ENCODE measurements around the gene LGALS3BP.
"Not testable (repeated sequence)": the region's sequence is repeated elsewhere in the genome, so short reads cannot be mapped to it uniquely, and the experiment has no call there.

Gene LGALS3BP

DNA sequence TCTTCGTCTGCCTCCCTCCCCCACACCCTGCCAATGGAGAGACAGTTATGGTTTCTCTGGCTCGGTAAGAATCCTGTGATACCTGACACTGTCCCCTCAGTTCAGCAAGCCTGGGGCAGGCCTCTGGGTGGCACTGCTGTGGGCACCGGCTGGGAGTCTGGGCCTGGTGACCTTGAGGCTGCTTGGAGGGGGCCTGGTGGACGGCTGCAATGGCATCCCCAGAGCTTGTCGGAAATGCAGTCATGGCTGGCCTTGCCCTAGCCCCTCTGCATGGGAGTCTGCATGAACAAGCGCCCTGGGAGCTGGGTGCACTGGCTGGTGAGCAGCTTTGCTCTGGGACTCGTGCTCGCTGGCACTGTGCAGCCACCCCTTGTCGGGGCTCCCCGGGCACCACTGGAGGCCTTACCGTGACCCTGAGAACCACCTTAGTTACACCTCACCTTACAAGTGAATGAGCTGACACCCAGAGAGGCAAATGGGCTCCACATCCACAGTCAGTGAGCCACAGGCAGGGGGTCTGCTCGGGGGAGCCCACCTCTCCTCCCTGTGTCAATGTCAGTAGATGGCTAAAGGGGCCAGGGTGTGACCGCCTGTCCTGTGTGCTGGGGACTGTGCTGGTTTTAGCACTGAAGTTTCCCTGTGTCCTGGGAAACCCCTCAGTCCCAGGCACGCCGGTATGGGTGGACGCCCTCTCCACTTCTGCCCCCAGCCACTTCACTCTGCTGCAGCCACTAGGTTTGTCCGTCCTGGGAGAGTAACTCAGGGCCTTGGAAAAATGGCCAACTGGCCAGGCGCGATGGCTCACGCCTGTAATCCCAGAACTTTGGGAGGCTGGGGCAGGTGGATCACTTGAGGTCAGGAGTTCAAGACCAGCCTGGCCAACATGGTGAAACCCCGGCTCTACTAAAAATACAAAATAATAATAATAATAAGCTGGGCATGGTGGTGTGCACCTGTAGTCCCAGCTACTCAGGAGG lies 1.4 kb downstream of the LGALS3BP start:
- DNase-seq: no peak

DNA sequence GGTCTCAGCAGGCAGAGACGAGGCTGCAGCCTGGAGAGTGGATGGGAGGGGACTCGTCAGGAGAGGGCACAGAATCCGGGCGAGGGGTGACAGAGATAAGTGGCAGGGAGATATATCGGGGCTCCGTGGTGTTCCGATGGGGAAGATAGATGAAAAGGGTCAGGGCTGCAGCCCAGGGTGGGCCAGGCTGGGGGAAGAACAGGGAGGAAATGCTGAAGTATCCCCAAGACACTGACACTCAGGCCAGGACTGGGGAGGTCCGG lies 2.1 kb downstream of the LGALS3BP start:
- DNase-seq: no peak

DNA sequence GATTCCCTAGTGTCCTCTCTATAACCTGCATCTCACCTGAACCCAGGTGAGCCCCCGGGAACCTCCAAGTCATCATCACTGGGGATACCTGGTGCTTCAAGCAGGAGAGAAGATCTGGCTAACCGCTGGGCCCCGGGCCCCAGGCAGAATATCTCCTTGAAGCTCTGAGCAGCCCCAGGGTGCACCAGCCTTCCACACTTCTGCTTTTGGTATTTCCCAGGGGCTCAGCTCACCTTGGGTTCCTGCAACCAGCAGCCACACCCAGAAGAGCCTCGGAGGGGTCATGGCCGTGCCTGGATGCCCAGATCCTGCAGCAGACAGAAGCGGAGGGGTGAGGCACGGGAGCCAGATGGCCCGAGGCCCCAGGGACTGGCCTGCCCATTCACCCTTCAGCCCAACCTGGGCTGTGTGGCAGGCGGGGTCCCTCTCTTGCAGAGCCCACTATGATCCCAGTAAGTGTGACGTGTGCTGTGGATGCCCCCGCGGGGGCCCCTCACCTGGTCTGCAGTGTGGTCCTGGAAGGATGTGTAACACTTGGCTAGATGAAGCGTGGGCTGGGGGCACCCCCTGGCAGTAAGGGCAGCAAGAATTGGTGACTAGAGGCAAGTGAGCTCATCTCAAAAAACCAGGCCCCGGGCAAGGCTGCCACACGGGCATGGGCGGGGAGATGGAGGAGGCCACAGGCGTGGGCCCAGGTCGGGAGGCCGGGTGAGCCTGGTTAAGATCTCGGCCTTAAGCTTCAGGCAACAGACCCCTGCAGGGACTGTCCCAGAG lies 2.6 kb downstream of the LGALS3BP start:
- DNase-seq: no peak

DNA sequence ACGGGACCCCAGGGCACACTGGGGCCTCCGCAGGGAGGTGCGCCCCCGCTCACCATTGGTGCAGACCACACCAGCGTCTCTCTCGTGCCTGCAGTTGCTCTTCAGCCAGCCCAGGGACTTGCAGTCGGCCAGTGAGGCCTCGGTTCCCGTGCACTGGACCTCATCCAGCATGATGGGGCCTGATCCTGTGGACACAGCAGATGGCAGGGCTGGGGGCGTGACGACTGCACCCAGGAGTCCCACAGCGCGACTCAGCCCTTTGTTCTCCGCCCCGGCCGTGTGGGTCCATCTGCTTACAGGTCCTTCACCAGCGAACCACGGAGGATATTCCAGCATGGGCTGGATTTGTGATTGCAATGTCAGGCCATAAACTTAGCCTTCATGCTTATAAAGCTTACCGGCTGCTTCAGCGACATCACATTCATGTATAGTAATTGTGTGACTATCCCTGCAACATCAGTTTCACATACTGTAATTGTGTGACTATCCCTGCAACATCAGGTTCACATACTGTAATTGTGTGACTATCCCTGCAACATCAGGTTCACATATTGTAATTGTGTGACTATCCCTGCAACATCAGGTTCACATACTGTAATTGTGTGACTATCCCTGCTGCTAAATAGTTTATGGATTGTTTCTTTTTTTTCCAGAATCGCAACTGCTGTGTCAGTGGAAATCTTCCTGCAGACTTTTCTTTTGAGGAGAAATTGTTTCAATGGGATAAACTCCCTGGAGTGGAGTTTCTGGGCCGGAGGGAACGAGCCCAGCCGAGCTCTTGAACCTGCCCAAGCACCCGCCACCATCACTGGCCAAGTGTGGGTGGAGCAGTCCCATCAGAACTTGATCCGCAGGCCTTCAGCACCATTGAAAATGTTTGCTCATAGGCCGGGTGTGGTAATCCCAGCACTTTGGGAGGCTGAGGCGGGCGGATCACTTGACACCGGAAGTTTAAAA lies 4.8 kb downstream of the LGALS3BP start:
- DNase-seq: no peak

DNA sequence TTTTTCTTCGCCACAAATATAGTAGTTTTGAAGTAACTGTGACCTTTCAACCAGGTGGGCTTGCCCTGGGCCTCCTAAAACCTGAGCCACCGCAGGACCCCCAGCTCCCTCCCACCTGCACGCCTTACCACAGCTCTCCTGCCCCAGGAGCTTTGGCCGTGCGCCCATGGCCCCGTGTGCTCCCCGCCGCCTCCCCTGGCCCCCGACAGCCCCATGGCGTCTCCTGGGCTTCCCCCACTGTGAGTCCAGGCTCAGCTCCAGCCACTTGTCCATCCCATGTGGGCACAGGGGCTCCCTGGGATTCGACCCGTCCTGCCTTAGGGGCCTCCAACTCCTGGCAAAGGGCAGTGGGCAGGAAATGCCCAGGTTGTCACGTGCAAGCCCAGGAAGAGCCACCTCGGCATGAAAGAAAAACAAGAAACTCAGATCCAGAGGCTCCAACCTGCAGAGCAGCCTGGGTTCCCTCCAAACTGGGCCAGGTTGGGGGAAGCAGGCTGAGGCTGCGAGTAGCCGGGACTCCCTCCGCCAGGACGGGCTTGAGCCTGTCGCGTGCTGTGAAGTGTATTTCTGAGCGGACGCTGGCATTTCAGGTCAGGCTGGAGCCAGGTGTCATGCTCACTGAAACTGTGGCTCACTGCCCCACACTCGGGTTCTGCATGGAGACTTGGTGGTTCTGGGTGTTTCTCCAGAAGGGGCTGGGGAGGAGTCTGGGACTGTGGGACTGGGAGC lies 5.8 kb downstream of the LGALS3BP start:
- DNase-seq: no peak

DNA sequence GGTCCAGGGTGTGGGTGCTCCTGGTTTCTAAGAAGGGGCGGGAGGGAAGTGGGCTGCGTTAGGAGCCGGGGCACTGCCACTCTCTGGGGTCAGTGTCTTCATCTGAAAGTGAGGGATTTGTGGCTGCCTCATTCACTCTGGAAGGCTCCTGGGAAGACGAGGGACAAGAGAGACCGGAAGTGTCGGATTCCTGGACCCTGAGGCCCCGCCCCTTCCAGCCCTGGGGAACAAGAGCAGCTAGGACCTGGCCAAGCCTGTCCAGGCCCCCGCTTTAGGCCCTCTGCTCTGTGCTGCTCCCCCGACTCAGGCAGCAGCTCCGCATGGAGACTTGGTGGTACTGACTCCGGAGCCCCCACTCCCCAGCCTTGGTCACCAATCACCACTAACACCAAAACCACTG lies 6.5 kb downstream of the LGALS3BP start:
- DNase-seq: no peak

DNA sequence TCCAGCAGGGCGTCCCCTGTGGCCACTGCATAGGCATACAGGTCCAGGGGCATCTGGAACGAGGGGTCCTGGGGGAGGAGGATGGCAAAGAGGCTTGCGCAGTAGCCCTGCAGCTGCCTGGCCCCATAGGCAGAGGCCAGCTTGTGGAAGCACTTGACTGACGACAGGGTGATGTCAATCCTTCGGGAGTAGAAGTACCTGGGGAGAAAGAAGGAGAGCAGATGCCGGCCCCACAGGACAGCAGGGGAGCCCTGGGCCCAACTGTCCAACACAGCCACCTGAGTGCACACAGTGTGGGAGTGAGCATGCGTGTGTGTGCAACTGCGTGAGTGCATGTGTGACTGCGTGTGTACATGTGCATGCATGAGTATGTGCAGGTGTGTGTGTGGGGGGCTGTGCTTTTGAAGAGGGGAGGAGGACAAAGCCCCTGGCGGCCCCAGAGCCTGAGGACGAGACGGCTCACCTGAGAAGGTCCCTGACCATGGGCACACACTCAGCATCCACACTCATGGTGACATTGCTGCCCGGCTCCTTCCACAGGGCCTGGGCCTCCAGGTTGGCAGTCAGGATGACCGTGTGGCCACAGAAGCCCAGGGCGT lies 7.1 kb downstream of the LGALS3BP start:
- DNase-seq: no peak

DNA sequence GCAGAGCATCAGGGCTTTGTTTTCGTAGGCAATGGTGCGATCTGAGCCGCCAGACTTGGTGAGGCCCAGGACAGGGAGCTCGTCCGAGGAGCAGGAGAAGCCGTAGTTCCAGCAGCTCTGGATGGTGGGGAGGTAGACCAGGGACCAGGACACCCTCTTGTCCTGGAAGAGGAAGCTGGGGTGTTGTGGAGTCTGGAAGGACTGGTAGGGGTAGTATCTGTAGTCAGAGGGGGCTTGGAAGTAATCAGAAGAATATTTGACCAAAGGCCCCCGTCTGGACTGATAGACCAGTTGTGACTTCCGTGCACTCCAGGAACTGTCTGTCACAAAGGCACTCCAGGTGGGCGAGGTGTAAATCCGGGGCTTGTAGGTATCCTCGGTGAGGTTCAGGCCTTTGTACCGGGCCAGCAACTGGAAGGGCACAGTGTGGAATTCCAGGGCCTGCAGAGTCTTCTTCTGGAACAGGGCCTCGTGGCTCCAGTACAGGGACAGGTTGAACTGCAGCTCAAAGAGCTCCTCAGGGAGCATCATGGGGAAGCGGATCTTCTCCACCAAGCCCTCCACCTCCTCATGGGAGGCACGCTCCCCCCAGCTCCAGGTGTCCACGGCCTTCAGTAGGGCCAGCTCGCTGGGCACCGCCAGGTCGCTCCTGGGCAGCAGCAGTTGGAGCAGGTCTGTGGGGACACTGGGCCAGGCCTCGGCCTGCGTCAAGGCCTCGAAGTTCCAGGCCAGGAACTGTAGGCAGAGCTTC lies 7.8 kb downstream of the LGALS3BP start:
- no peak for DNase-seq

DNA sequence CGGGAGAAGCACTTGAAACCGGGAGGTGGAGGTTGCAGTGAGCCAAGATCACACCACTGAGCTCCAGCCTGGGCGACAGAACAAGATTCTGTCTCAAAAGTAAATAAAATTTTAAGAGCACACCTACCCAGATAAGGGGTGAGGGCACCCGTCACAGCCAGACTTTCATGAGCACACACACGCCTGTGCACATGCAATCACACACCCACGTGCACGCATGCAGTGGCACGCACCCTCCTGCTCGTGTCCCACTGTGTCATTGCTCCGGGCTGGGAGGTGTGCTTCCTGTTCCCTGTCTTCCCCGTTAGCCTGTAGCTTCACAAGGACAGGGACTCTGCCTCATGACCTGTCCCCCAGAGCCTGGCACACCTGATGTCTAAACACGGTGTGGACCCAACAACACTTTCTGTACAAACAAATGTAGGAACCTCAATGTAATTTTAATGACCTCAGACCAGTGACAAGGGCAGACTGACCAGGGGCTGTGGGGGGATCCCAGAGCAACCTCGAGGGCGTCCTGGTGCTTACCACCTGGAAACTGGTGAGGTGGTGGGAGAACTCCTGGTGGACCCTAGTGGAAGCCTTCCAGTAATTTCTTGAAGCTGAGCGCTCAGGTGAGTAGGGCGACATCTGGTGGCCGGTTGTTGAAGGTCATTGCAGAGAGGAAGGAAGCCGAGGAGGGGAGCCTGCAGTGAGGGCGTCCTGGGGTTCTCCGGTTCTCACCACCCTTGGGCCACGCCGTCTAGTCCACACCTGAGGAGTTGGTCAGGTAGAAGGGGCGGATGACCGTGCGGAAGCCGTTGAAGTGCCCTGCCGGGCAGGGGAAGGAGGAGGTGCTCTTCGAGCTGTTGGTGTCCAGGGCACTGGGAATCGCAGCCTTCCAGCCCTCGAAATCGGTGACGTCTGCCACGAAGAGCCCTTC lies 8.6 kb downstream of the LGALS3BP start:
- DNase-seq: peak; percentile 71

DNA sequence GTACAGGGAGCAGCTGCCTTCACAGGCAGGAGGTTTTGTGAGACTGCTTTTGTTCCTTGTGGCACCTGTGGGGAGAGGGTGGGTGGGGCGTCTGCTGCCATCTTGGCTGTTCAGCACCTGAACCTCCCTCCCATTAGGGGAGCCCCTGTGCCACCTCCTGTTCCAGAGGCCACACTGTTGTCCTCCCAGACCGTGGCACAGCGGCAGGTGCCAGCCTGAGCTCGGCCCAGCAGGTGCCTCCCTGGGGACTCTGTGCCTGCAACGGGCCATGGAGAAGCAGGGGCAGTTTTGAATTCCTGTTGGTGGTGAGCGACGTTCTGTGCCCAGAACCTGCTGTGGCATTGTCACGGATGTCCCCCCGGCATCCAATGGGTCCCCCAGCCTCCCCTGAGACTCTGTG lies 9.9 kb downstream of the LGALS3BP start:
- no peak for DNase-seq

DNA sequence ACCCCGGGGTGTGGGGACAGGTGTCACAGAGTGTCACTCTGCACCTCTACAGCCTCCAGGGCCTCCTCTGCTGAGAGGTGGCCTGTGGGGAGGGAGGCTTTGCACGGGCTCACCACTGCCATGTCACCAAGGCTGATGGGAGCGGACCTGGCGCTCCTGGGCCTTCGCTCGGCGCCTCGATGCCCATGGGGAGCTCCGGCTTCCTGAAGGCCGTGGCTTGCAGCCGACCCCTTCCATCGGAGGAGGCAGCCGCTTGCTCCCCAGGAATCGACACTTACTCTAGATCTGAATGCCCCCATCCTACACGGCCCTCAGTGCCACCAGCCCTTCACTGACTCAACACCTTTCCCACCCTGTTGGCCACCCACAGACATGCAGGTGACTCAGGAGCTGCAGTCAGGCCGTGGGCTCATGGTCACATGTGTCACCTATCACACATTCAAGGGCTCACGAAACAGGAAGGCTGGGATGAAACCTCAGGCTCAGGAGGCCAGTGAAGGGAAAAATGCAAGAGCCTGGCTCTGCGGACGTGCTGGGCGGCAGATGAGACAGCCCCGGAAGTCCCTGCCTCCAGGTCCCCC lies 11.9 kb downstream of the LGALS3BP start:
- DNase-seq: no peak

DNA sequence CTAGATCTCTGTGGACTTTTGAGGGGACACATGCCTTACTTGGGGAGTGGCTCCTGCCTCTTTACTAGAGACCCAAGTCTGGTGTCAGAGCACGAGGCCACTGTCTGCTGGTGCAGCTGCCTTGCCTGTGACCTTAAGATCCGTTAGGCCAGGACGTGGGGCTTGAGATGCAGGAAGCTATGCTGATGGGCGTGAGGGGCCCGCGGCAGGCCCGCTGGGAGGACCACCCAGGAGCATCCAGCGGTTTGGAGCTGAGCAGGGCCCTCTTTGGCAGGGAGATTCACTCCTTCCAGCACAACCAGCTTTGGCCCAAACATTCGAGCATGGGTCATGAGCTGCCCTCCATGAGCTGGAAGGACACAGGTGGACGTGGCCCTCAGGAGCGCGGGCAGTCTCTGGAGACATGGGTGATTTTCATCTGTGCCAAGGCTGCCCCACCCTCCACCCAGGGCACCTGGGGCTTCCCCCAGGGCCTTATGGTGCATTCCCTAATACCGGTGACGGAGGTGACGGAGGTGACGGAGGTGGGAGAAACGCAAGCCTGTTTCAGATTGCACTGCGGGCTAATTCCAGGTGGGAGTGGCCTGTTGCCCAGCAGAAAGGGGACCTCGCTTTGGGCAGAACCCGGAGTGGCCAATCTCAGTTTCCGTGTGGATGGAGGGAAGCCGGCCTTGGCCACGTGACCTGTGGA lies 12.7 kb downstream of the LGALS3BP start:
- DNase-seq: no peak

DNA sequence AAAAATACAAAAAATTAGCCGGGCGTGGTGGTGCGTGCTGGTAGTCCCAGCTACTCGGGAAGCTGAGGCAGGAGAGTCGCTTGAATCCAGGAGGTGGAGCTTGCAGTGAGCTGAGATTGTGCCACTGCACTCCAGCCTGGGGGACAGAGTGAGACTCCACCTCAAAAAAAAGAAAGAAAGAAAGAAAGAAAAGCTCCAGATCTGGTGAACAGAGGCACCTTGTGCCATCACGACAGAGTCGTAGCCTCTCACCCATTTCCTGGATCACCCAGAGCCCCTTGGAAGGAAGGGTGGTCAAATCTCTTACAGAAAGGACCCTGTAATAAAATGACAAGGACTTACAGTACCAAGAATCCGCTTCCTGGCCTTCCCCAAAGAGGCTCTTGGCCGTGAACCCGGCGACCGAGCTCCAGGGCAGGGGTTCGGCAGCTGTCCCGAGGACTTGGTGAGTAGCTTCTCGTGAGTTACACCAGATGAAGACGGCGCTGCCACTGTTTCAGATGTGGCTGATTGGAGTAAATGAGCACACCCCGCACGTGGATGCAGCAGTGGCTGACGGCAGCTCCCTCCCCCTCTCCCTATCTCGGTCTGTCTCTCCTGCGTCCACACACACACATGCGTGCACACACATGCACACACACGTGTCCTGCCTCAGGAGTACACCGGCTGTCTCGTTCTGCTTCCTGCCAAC lies 13.5 kb downstream of the LGALS3BP start:
- no peak for DNase-seq

DNA sequence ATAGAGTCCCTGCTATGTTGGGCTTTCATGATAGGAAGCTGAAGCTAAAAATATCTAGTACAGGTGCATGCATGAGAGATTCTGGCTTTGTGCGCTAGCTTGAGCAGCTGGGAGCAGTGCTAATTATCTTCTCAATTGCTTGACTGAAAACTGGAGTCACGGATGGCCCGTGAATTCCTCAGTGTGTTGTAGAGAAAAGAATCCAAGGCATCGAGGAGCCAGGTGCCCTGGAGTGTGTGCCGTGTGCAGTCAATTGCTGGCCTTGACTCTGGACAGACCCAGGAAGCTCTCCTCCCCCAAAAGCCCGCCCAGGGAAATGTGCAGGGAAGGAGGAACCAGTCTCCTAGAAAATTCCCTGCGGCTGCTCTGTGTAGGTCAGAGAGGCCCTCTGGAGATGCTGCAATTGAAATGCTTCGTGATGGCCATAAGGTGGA lies 14.2 kb downstream of the LGALS3BP start:
- no peak for DNase-seq

DNA sequence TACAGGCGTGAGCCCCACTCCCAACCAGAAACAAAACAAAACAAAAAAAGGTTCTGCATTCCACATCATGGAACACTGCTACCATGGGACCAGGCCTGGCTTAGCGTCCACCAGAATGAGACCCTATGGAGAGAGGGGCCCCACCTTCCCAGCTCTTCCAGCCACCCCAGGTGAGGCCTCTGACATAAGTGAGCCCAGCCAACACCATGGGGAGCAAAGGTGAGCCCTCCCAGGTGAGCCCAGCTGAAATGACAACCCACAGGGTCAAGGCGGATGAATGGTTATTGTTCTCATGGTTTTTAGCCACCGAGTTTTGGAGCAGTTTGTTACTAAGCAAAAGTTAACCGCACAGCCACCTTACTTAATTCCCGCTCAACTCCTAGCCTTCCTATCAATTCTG lies 16.3 kb downstream of the LGALS3BP start:
- no peak for DNase-seq

DNA sequence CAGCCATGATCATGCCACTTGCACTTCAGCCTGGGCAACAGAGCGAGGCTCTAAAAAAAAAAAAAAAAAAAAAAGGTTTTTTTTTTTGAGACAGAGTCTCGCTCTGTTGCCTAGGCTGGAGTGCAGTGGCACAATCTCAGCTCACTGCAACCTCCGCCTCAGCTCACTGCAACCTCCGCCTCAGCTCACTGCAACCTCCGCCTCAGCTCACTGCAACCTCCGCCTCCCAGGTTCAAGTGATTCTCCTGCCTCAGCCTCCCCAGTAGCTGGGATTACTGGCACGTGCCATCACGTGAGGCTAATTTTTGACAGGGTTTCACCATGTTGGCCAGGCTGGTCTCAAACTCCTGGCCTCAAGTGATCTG lies 16.8 kb downstream of the LGALS3BP start:
- DNase-seq: not testable (repeated sequence)

DNA sequence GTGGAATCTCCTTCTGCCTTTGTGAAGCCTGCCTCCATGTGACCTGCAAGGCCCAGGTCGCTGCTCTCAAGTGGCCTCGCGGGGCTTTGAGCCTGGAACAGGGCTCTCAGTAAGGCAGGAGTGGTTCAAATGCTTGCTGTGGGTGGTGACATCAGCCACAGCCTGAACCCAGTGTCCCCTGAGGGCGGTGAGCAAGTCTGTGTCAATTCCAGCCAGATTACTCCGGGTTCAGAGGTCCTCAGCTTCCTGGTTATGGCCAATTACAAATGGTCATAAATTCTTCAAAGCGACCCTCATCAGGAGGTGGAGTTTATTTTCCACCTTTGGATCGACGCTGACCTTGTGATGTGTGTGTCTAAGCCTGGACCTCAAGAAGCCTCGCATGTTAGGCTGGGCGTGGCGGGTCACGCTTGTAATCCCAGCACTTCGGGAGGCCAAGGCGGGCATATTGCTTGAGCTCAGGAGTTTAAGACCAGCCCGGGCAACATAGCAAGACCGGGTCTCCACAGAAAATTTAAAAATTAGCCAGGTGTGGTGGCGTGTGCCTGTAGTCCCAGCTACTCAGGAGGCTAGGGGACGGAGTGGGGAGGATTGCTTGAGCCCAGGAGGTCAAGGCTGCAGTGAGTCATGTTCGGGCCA lies 17.3 kb downstream of the LGALS3BP start:
- DNase-seq: no peak

DNA sequence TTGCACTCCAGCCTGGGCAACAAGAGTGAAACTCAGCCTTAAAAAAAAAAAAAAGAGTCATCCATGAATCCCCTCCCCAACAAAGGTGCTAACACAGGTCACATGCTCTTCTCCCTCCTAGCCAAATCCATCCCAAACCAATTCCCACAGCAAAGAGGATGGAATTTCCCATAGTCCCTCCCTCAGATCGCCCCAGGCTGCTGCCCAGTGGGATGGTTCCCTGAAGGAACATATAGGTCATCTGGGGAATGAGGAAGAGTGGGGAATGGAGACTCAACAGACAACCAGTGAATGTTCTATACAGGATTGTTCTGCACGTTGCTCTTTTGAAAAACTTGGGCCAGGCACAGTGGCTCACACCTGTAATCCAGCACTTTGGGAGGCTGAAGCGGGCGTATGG lies 18.2 kb downstream of the LGALS3BP start:
- DNase-seq: no peak

All from stimulated activated CD4-positive, alpha-beta T cell treated with anti-CD3 and anti-CD28 coated beads, Interleukin-1b, Interleukin-23, amount 100 ng/mL, for 48 hours (primary cell).